NCI-H1930 (cell line): ENCODE results near the gene CTAGE8.
"Not testable (repeated sequence)": the region's sequence is repeated elsewhere in the genome, so short reads cannot be mapped to it uniquely, and the experiment has no call there.

ENCODE experiments used
- DNase-seq, 2 experiments: peaks; one replicate each; lab custom pipeline; 2025; lab: John Stamatoyannopoulos, UW

Gene CTAGE8, protein sequence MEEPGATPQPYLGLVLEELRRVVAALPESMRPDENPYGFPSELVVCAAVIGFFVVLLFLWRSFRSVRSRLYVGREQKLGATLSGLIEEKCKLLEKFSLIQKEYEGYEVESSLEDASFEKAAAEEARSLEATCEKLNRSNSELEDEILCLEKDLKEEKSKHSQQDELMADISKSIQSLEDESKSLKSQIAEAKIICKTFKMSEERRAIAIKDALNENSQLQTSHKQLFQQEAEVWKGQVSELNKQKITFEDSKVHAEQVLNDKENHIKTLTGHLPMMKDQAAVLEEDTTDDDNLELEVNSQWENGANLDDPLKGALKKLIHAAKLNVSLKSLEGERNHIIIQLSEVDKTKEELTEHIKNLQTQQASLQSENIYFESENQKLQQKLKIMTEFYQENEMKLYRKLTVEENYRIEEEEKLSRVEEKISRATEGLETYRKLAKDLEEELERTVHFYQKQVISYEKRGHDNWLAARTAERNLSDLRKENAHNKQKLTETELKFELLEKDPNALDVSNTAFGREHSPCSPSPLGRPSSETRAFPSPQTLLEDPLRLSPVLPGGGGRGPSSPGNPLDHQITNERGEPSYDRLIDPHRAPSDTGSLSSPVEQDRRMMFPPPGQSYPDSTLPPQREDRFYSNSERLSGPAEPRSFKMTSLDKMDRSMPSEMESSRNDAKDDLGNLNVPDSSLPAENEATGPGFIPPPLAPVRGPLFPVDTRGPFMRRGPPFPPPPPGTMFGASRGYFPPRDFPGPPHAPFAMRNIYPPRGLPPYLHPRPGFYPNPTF

GRCh38 chr7:144269188-144269587 lies at the start of gene CTAGE8:
CTAGE8 (minus strand) TSS chr7:144269288; CDS start chr7:144269250, 38 bp downstream.
- not testable (repeated sequence) for DNase-seq

- DNase-seq: not testable (repeated sequence)
Measured at GRCh38 chr7:144317537-144317936, 48.4 kb upstream of the CTAGE8 start.

DNA sequence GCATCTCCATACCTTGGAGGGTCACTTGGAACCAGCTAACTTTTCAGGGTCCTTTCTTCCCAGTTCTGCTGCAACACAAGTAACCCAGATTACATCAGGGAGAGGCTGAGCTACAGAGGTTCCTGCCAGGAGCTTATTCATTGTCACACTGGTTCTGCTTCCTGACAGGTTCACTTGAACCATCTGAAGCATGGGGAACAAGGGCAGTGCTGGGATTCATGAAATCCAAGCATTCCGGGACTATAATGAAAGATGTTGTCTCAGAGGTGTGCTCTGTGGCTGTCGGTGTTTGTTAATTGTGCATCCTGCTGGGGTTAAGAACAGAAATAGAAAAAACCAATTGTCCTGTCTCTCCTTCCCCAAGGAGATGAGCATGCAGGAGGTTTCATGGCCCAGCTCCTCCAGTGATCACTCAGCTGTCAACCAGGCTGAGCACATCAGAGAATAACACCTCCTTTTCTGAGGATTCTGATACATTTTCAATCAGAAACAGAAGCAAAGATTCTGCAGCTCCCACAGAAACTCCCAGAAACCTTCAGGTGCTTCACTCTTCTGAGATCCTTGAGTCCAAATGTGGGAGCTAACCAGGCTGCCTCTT lies 42.9 kb upstream of the CTAGE8 start, which contains the start of gene OR2A1:
OR2A1 (plus strand) TSS at position 548 of the 598 bp plus-strand sequence. CDS start 5,706 bp downstream, outside the sequence.
- DNase-seq: not testable (repeated sequence)

DNA sequence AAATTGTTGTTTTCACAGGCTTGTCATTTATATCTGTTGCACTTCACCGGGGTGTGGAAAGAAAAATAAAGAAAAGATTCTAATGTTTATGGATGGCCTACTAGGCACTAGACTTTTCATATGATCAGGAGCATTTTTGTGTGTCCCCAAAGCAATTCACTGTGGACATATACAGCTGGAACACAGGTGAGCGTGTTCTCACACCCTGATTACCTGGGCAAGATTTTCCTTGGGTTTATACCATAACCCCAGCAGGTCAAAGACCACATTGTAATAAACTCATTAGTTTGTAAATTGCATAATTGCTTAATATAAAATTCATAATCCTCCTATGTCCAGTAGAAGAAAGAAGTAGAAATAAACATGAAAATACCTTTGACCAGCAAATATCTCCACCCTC lies 42.1 kb upstream of the CTAGE8 start:
- DNase-seq: not testable (repeated sequence)

DNA sequence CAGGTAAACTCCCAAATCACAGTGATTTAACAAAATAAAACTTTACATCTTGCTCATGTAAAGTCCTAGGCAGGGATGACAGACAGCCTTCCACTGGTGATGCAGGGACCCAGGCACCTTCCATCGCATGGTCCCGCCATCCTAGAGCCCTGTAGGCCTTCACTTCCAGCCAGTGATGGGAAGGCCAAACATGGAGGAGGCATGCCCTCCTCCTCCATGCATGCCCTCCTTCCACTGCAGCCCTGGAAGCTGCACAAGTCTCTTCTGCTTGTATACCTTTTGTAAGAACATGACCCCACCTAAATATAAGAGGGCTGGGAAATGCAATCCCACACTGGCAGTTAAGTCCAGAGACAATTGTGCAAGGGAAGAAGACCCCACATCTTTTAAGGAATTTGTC lies 40.6 kb upstream of the CTAGE8 start:
- DNase-seq: not testable (repeated sequence)

- not testable (repeated sequence) for DNase-seq
Measured at GRCh38 chr7:144305156-144305555, 36.1 kb upstream of the CTAGE8 start.

GRCh38 chr7:144303607-144304006 lies 34.5 kb upstream of the CTAGE8 start:
- not testable (repeated sequence) for DNase-seq

DNA sequence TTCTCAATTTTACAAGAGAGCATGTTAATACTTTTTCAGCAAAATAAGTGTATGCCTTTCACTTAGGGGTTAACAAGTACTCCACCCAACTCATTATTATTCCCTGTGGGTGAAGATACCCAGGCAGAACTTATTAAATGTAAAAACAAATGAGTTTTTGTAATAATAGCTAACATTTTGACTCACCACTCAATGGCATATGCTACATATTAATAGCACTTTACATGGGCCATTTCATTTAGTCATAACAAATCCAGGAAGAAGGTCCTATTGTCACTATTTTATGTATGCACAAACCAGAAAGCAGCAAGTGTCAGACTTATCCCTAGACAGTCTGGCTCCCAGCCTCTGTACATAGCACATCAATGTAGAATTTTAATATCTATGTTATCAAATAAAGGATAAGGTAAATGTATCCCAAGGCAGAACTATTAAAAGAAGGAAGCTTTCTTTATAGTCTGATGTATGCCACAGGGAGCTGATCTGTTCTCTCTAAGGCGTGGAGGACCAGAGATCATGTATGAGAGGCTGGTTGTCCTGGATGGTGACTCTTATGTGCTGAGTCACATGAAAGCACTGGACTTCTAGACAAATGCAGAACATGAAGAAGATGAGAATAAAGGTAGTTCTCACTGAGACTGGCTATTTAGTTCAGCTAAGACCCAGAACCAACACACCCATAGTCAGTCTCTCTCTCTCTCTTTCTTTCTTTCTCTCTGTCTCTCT lies 33.7 kb upstream of the CTAGE8 start:
- DNase-seq: not testable (repeated sequence)

DNA sequence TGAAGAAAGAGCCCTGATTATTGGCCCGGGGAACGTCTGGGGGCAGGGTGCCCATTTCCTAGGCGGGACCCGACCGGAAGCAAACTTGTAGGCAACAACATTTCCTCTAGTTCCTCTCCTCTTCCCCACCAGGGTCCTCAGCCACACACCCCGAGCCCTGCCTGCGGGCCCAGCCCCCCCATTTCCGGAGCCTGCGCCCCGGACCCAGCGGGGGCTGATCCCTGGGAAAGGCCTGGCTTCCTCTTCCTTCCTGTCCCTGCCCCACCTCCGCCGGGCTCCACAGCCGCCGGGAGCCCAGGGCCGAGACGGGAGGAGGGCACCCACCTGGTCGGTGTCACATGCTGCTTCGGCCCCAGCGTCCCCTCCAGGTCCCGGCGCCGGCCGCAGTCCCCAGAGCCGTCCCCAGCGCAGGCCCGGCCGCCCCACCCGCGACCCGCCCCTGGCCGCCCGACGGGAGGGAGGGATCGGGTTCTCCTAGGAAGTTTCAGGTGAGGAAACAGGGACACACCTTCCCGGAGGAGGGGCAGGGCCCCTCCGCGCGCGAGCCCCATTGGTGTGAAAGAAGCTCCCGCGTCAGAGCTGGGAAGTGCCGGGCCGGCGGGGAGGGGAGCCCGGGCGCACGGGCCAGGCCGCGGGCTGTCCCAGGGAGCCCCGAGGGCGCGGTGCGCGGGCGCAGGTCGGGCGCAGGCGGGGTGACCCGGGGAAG lies 24.9 kb upstream of the CTAGE8 start:
- DNase-seq: not testable (repeated sequence)

GRCh38 chr7:144292384-144293161 lies 23.5 kb upstream of the CTAGE8 start:
- not testable (repeated sequence) for DNase-seq

GRCh38 chr7:144291607-144292006 lies 22.5 kb upstream of the CTAGE8 start:
- not testable (repeated sequence) for DNase-seq

DNA sequence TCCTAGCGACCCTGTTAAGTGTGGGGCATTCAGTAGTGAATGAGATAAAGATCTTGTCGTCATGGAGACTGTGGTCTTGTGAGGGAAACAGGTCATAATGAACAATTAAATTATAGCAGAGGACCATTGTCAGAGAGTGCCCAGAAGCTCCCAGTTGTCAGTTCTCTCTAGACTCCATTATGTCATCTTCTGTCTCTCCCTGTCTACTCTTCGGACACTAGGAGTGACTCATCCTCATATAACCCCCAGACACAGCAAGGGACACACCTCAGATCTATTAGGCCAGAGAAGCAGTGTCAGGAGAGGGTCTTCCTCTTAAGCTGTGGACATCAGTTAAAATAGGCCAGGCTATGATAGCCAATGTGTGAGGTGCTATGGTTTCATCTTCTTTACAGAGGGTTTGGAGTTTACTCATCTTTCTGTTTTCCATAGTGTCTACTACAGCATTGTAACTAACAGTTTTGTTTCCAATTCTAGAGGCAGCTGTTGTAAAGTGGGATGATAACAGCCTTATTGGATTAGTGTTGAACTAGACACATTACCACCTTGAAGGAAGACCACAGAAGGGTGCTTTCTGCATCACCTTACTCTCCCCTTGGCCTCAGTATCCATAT lies 18.2 kb upstream of the CTAGE8 start:
- not testable (repeated sequence) for DNase-seq

DNA sequence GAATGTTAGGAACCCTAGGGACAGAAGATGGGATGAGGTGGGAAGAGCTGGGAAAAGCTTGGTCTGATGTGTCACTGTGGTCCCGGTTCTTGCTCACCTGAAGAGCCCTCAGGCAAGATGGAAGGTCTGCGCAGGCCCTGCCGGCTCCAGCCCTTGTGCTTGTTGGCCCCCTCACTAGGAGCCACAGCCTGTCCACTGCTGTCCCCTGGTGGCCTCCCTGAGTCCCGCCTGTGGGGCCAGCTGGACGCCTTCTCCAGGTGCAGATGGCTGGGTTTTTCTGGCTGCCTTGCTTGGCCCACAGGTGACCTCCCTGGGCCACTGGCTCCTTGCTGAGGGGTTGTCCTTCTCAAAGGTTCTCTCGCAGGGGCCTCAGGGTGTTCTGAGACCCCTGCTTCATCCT lies 14.6 kb upstream of the CTAGE8 start:
- DNase-seq: not testable (repeated sequence)

GRCh38 chr7:144282490-144282889 lies 13.4 kb upstream of the CTAGE8 start:
- not testable (repeated sequence) for DNase-seq

- not testable (repeated sequence) for DNase-seq
Measured at GRCh38 chr7:144281981-144282380, 12.9 kb upstream of the CTAGE8 start.

- not testable (repeated sequence) for DNase-seq
Measured at GRCh38 chr7:144280010-144280409, 10.9 kb upstream of the CTAGE8 start.

GRCh38 chr7:144275281-144275680 lies 6.2 kb upstream of the CTAGE8 start:
- DNase-seq: not testable (repeated sequence)

- not testable (repeated sequence) for DNase-seq
Measured at GRCh38 chr7:144264692-144265091, 4.4 kb downstream of the CTAGE8 start, which contains the start of gene OR2A7. OR2A7 (minus strand) TSS chr7:144264792; CDS start chr7:144259628, 5,164 bp downstream.

DNA sequence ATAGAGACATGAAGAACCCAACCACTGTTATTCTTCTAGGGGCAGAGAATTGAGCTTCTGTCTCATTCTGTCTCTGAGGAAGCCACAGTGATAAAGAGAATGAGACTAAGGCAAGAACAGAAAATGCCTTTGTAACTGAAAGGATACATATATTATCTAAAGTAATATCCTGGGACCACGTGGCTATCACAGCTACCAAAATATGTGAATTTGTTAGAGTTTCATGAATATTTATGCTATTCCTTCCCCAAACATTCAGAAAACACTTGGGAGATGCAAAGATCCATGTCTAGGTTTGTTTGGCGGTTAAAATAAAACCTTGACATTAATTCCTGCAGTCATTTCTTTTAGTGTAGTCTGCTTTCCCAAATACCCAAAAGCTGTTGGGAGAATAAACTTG lies 7.0 kb downstream of the CTAGE8 start:
- DNase-seq: not testable (repeated sequence)
